ENCODE data around the gene TEX2.

DNA sequence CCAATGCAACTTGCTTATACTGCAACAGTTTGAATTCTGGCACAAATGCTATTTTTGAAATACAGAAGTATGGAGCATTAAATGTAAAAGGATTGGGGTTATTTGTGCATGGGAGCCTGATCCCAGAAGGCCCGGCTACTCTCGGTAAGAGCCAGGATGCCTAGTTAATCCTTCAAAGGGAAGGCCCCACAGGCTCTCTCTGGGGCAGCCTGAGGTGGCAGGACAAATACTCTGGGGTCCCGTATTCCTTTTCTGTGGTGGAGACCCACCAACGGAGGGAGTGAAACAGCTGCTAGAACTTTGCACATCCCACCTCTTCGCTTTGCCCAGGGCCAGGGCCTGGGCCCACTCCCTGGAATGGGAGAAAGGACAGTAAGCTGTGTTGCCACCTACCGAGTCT, 163.5 kb downstream of the TEX2 start:
- TF ChIP-seq CTCF (IDR thresholded peaks at IDR 0.05; ENCODE audit: low read depth, low read length), result no peak
- no peak for TF ChIP-seq EZH2phosphoT487 (IDR thresholded peaks at IDR 0.05; ENCODE audit: low read depth)

All from OCI-LY3 (cell line).